HG02885 (cell line): ENCODE data around the gene NCL.
"Not testable (repeated sequence)": the region's sequence is repeated elsewhere in the genome, so short reads cannot be mapped to it uniquely, and the experiment has no call there.

ENCODE experiments used
- ATAC-seq: cut with Tn5 transposase; IDR thresholded peaks from one replicate; pipeline ENCODE4 v1.9.1; 2021; ENCODE audit warnings: mild to moderate bottlenecking; ENCODE audit not compliant: unreplicated experiment, poor library complexity

The NCL gene

GRCh38 chr2:231433990-231434389, 30.3 kb downstream of the NCL start:
- no peak for ATAC-seq

GRCh38 chr2:231431606-231432005, 32.7 kb downstream of the NCL start:
- no peak for ATAC-seq

- not testable (repeated sequence) for ATAC-seq
These were observed 33.8 kb downstream of the NCL start for GRCh38 chr2:231430437-231430836.

GRCh38 chr2:231429901-231430300, 34.4 kb downstream of the NCL start:
- no peak for ATAC-seq

- ATAC-seq, result no peak
These were observed 35.1 kb downstream of the NCL start for GRCh38 chr2:231429152-231429551.

GRCh38 chr2:231427116-231427515, 37.2 kb downstream of the NCL start:
- ATAC-seq, result no peak

- ATAC-seq, result no peak
These were observed 38.2 kb downstream of the NCL start for GRCh38 chr2:231425811-231426703.

GRCh38 chr2:231425291-231425810, 38.9 kb downstream of the NCL start:
- ATAC-seq, result no peak

- no peak for ATAC-seq
These were observed 41.1 kb downstream of the NCL start for GRCh38 chr2:231423176-231423575.

GRCh38 chr2:231422056-231422455, 42.2 kb downstream of the NCL start:
- no peak for ATAC-seq

GRCh38 chr2:231421051-231421580, 43.2 kb downstream of the NCL start:
- ATAC-seq, result no peak

GRCh38 chr2:231418820-231419640, 45.3 kb downstream of the NCL start:
- ATAC-seq, result no peak

- no peak for ATAC-seq
These were observed 49.3 kb downstream of the NCL start for GRCh38 chr2:231415029-231415428.

GRCh38 chr2:231413921-231414476, 50.3 kb downstream of the NCL start:
- ATAC-seq, result no peak

GRCh38 chr2:231413456-231413855, 50.8 kb downstream of the NCL start:
- ATAC-seq, result no peak

GRCh38 chr2:231412618-231412963, 51.7 kb downstream of the NCL start:
- ATAC-seq, result no peak

GRCh38 chr2:231411831-231412617, 52.3 kb downstream of the NCL start:
- ATAC-seq, result peak; percentile 94

- no peak for ATAC-seq
These were observed 53.0 kb downstream of the NCL start for GRCh38 chr2:231411237-231411636.

GRCh38 chr2:231410293-231411004, 53.8 kb downstream of the NCL start:
- no peak for ATAC-seq
